HG03575 (cell line): ENCODE results near the gene ETV6.

ENCODE experiments used
- ATAC-seq: cut with Tn5 transposase; IDR thresholded peaks from one replicate; pipeline ENCODE4 v1.9.1; 2021; ENCODE audit not compliant: unreplicated experiment, insufficient number of reproducible peaks, low FRiP score; ENCODE audit errors: extremely low read depth

Gene ETV6

DNA sequence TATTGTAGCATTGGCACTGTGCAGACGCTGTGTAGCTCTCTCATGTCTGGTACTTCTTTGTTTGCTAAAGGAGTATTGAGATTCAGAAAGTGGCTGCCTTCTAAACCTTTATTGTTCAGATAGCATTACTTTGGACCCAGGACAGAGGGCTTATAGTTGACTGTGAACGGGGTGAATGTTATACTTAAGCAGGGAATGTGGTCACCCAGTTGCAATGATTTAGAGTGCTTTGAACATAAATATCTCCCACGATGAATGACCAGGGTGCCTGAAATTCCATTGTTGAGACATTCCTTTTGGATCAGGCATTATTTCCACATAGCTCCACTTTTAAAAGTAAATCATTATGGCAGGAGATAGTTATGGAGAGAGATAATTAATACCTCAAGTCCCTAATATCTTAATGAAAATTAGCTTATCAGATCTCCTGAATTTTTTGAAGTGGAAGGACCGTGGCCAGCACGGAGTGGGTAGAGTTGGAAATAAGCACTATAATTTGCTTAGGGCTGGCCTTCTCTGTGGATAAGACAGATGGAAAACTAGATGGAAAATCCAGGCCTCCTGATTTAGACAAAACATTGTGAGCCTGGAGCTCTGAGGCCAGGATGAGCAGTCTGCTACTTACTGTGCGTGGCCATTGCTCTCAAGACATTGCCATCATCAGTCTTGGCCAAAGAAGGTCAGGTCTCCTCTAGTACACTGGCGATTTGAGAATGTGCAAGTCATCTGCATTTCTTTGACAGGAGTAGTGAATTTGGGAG, 114.5 kb downstream of the ETV6 start:
- ATAC-seq: no peak

DNA sequence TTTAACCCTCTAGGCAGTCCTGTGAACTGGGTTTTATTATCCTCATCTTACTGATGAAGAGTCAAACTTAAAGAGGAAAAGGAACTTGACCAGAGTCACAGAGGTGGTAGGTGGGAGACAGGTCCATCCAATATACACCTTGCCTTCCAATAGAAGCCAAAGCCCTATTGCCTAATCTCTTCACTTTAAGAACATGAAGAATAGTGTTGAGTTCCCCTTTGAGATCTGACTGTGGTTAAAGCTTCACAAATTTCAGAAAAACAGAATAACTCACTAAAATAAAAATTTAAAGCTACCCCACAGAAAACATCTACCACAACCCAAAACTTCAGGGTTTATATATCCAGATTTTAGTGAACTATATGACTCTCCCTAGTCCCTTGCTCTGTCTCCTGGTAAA, 115.4 kb downstream of the ETV6 start:
- no peak for ATAC-seq

DNA sequence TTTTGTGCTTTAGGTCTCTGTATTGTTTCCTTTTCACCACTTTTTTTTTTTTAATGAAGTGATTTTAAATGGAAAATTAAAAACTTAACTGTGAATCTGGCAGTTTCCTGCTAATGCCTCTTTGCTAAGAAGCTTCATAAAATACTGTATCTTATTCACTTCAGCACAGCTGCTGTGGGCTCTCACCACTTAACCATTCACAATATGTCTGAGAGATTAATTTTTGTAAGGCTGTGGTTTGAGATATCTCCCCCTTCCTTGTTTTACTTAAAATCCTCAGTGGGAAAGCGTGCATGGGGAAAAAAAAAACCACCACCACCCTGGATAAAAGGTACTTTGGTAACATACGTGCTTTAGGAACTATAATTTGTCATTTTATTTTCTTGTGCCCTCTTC, 115.9 kb downstream of the ETV6 start:
- ATAC-seq: no peak

DNA sequence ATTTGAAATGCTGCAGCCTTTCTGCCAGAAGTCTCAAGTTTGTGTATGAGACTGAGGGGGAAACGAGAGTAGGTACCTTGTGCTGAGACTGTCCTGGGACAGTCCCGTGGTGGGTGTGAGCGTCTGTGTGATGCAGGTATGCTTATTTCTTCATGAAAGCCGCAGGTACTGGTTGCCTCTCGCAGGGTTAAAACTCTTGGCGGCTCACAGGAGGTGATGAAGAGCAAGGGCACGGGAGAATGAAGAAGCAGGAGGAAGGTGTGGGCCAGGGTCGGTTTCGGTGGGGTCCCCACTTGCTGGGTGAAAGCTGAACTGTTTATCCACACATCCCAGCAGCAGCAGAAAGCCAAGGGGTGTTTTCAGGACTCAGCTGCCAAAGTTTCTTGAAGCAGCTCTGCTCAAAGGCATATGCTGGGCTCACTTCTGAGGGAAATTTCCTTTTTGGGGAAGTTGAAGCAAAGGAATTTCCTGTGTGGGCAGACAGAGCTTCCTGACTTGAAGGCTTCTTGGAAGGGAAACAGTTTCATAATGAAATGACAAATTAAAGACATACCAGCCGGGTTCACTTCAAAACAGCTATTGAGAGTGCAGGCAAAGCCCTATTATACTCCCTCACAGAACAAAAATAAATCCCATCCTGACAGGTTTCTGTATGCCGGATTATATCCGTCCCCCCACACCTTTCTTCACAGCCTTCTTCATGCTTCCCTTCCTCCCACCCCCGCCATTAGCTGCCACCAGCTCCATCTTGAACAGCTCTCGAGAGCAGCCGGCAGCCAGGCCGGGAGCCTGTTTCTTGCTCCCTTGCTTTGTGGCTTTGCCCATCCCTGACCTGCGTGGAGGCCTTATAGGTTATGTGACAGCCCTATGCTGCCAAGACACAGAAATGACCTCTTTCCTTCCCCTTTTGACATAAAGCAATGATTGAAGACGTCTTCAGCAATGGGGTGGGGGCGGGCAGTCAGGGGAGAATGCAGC, 116.6 kb downstream of the ETV6 start:
- no peak for ATAC-seq

DNA sequence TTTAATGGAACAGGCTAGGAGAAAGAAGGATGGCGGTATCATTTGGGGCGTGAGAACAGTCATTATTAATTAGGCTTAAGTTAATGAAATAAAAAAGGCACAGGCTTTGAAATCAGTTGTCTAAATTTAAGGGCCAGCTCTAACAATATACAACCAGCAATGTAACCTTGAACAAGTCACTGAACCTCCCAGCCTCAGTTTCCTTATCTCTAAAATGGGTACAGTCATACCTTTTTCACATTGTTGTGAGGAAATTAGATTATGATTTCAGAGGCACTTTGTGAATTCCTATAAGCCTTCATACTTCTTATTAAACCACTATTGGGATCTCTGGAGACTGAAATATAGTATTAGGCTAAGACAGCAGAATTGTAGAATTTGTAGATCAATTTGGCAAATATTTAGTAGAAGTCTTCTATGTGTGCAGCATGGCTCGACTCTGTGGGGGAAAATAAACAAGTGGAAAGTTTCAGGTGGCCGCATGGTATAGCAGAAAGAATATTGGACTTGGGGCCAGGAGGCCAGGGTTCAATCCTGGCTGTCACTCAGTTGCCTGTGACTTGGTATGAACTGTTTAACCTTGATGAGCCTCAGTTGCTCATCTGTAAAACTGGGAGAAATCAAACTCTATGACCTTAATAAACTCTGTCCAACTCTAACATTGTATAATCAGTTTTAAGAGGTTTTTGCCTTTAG, 117.7 kb downstream of the ETV6 start:
- no peak for ATAC-seq

DNA sequence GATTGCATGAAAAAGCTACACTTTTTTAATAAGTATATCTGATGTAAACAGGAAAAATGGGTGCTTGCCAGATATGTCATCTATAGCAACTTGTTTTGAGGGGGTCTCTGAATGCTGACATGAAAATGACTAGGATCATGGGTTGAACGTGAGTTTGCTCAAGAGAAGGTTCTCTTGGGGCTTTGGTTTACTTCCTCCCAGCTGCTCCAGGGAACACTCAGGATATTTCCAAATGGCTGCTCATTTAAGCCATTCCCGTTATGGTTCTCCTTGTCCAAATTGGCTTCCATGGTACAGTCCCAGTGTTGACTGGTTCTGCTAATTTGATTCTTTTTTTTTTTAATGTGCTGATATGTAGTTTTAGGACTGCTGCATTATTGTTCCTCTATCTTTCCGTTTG, 118.3 kb downstream of the ETV6 start:
- ATAC-seq: no peak

DNA sequence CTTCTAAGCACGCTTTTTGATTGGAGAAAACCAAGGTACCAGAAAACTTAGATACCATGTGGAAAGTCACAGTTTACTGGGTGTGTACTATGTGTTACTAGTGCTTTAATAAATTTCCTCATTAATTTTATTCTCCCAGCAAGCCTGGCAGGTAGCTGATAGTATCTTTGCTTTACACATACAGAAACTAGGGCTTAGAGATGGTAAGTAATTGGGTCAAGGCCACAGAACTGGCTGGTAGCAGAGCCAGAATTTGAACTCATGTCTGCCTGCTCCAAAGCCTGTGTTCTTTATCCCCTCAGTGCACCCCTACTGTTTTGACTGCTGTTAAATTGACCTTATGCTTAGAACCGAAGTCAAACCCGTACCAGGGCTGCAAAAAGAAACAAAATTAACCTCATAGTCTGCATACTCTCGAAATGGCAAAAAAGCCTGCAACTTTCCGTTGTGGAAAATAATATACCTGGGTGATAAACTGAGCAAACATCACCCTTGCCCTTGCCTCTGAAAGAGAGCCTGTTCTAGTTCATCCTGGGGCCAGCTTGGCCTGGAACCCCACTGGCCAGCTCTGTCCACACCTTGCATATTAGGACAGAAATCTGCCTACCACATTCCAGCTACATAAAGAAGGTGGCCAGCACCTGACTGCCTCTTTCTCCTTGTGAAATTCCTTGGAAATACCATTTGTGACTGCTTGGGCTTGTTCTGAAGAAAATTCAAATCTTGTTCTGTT, 118.9 kb downstream of the ETV6 start:
- no peak for ATAC-seq

DNA sequence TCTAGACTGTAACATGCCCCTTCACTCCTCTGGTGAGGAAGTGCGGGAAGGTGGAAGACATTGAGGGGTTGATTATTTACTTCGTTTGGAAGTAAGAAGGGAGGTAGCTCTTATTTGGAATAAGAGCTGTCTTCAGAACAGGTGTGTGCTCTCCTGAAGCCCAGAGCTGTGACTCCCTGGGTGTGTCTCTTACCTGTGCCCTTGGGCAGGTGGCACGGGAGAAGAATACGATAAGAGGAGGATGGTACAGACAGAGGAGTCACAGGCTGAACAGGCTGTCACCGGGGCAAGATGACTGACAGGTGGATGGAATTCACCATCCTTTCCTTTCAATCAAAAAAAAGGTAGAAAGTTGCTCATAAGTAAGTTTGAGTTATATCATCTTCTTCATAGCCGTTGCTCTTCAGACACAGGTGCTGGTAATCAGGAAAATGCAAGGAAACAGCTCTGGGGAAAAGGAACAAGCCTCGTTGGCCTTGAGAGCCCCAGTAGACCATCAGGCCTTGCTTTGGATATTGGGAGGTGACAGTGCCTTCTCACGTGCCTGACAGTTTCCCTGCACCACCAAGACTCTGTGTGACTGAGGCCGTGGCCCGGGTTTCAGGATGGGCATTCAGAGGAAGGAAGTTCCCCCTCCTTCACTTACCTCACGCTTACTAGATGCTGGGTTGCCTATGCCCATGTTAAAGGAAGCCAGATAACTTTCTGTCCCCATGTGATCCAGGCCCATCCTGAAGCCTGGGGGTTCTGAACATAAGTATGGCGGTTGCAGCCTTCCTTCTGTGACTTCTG, 120.4 kb downstream of the ETV6 start:
- no peak for ATAC-seq

DNA sequence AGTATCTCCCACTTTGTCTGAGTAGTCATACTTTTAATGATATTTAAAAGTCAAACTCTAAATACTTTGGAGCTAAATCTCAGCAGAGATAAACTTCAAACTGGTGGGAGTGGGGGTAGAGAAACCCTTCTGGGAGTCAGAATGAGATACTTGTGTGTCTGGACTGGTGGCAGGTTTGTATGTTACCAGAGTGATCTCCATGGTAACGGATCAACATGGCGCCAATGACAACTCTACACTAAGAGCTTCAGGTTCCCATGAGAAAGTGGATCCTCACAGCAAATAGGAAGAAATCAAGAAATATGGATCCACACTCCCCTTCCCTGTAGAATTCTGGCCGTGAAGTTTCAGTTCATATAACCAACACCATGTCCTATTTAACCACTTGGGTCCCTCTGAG, 121.9 kb downstream of the ETV6 start:
- ATAC-seq: no peak

DNA sequence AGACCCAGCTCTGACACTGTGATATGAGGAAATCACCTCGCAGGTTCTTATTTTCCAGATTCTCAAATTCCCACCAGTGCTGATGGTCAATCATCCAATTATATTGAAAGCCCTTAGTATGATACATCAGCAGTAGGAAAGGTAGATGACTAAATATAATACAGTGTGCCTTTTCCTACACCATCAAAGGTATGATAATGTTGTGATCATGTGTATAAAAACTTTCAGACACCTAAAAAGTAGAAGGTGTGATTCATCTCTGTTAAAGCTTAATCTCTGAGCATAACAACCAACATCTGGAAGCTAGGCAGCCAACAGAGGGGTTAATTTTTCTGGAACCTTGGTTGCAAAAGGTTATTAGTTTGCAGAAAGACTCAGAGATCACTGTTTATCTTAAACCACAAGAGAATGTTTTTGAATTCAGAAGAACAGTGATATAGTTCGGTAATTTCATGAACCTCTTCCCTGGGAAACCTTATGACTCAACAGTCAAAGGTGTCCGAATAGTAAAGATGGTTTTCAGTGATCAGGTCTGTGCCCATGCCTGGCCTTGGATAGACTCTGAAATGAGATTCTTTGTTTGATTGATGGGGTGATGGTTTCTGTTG, 122.5 kb downstream of the ETV6 start:
- ATAC-seq: no peak

DNA sequence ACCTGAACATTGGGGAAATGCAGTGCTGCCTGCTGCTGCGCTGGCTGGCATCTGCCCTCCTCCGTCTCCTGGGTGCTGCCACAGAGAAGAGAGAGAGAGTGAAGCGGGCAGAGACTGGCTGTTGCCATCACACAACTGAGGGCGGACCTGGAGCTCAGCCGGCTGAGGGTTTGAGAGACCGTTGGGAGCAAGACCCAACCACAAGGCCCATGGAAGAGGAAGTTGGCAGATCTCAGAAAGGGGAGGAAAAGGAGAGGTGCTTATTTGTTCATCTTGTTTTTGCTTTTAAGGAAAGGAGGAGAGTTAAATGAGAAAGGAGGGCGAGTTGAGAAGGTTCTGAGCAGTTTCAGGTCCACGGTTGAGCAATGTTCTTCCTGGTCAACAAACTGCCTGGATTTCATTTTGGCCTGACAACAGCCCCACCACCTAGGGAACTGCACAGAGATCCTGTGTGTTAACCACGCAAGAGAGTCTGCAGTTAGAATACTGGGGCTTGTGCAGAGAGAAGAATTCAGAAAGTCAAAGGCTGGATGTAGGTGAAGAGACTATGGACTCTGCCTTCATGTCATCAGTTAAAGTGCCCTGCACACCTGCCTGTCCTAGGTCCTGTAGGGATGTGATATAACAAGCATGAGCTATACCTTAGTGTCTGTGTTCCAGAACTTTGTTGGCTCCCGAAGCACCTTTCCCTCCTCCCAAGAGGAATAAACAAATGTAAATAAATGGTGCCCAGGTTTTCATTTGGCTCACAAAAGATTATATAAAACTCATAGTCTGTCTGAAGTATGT, 124.6 kb downstream of the ETV6 start:
- ATAC-seq: no peak

DNA sequence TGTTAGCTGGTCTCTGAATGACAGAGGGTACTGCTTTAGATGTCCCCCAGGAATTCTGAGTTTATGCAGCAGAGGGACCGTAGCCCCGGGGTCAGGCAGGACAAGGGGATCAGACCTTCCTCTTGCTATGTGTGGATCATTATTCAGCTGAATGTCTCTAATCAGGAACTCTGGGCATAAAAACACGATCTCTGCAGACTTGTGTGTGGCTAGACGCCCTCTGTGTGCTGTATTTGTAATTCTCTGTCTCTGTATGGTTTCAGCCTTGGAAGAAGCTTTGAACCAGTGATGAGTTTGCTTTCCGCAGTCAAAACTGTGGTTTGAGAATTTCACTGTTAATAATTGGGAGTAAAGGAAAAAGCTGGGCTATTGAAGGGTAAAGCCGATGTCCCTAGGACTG, 125.3 kb downstream of the ETV6 start:
- no peak for ATAC-seq

DNA sequence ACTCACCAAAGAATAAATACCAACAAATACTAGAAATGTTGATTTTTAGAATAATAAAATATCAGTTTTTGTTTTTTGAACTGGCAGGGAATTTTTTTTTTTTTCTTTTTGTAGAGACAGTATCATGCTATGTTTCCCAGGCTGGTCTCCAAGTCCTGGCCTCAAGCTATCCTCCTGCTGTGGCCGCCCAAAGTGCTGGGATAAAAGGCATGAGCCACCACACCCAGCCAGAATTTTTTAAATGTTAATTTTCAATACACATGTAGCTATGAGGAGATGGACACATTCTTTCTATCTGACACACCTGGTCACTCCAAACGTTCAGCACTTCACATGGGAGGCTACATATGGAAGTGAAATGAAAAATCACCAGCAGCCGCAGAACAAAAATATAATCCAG, 126.8 kb downstream of the ETV6 start:
- ATAC-seq: no peak

DNA sequence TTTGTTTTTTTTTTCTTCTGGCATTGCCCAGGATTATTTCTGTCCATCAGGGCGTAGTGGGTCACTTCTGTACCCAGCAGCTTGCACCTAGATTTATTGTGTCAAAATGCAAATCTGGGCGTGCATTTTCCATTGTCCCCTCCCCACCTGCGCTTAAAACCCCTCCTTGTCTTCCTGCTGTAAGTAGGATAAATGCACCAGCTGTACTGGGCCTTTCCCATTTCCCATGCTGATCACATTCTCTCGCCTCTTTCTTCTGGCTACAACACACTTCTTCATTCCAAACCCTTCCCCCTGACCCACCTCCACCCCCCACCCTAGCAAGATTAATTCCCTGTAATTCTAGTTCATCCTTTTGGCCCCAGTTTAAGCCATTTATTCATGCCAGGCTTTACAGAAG, 128.0 kb downstream of the ETV6 start:
- ATAC-seq: no peak

DNA sequence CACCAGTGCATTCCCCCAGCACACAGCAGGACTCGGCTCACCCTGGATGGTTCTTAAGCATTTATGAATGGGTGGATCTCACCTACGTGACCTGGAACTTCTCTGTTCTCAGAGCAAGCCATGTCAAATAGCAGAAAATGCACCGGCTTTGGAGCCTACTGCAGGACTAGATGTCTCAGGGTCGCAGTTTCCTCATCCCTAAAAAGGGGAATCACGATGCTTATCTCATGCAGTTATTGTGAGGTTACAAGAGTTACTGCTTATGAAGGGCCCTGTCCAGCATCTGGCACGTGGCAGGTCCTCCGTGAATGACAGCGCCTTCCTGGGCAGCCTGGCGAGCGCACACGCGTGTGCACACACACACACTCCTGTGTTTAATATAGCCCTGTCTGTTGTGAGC, 128.5 kb downstream of the ETV6 start:
- ATAC-seq: no peak

DNA sequence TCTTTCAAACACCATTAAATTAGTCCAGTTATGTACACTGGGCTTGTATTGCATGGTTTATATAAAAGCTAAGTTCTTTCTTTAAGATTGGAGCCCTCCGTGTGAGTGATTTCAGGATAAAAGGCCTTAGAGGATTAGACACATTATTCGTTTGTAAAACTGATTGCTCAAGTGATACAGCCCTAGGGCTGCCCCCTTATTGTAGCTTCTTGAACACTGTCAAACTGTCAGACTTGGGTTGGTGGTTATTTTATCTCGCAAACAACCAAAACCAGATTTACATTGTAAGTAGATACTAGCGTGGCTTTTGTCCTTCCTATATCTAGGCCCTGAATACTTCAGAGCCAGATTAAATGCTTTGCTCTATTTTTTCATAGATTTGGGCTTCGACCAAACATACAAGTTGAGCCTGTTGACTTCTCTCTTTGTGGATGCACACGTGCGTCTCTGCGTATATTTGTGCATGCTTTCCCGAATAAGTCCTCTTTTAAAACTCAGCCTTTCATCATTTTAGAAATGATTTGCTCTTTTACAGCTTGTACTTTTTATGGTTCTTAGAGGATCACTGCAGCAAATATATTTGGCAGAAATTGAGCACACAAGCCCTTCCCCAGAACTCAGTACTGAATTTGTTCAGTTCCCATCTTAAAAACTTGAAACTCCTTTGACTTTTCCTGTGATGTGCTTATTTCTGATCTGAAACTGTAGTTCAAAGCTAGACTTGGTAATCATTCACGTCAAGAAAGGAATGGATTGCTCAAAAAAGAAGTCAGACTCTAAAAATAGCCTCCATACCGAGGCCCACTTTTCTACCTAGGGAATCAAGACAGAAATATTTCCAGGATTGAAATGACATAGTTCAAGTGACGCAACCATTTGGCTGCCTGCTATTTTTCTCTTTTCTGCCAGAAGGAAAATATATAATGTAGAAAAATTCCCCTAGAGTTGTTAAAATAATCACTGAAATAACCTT, 129.5 kb downstream of the ETV6 start:
- no peak for ATAC-seq
